Activated CD8-positive, alpha-beta T cell treated with anti-CD3 and anti-CD28 coated beads for 36 hours (primary cell): ENCODE results near the gene SMIM41. TPM values are rescaled to one million over a fixed set of nuclear protein-coding genes. Genes with fewer than 3 reads are reported as not detected.

ENCODE experiments used
- ATAC-seq: fragments of 200-7000 bp; cut with Tn5 transposase; one replicate; pipeline ENCODE4 v1.10.0; 2021; ENCODE audit warnings: mild to moderate bottlenecking, moderate library complexity
- CTCF ChIA-PET: fragments of 350-600 bp; sonication (Branson Sonifier 250); formaldehyde crosslinking; loops from one replicate; lab custom pipeline; 2021; ENCODE audit warnings: antibody characterized with exemption; lab: Charles Lee
- POLR2A ChIA-PET: fragments of 350-600 bp; sonication (Branson Sonifier 250); formaldehyde crosslinking; loops from one replicate; lab custom pipeline; 2021; ENCODE audit warnings: antibody characterized with exemption; lab: Charles Lee
- DNase-seq: peaks from one replicate; pipeline ENCODE4 v3.0.0-alpha.2; 2020
- H3K27ac Mint-ChIP-seq: one replicate; pipeline ENCODE4 v1.8.0; 2021; ENCODE audit warnings: mild to moderate bottlenecking, mixed read lengths
- H3K27me3 Mint-ChIP-seq: one replicate; pipeline ENCODE4 v1.8.0; 2021; ENCODE audit warnings: mixed read lengths
- H3K36me3 Mint-ChIP-seq: one replicate; pipeline ENCODE4 v1.8.0; 2021; ENCODE audit warnings: low read depth, mixed read lengths
- H3K4me1 Mint-ChIP-seq: one replicate; pipeline ENCODE4 v1.8.0; 2021; ENCODE audit warnings: low read depth, mixed read lengths
- H3K4me3 Mint-ChIP-seq: one replicate; pipeline ENCODE4 v1.8.0; 2021; ENCODE audit warnings: mild to moderate bottlenecking, moderate library complexity, mixed read lengths
- H3K9me3 Mint-ChIP-seq: one replicate; pipeline ENCODE4 v1.8.0; 2021; ENCODE audit warnings: mixed read lengths
- CTCF ChIP-seq: fragments of 200-600 bp; IDR thresholded peaks from one replicate; pipeline ENCODE4 v1.8.0; 2022; ENCODE audit warnings: antibody characterized with exemption, mild to moderate bottlenecking
- intact Hi-C: fragments of 100-400 bp; cut with micrococcal nuclease; formaldehyde crosslinking; loops from one replicate; pipeline ENCODE4 v1.10.0; 2022
- total RNA-seq, 2 experiments: library from RNA; stranded (reverse); gene quantifications; one replicate each; pipeline ENCODE4 v1.2.3, GENCODE V29; 2021

The SMIM41 gene
- total RNA-seq, 2 experiments from 2014 or later = not detected

- Mint-ChIP-seq H3K27me3 (no peaks in the 10 kb centered on the region), H3K9me3 (no peaks in the 10 kb centered on the region), H3K4me3 (no peak overlapping the region), H3K27ac (no peak overlapping the region), H3K36me3 (peaks cover 33% of the 10 kb centered on the region), H3K4me1 (no peaks in the 10 kb centered on the region)
- TF ChIP-seq CTCF = no peak
- intact Hi-C loops = no loop called here
- CTCF ChIA-PET = interaction anchor here (1.2 to 27.5 kb wide), 6 partner anchors 8 to 63 kb away, joined by 3 to 602 read pairs (median 5); partner anchors contain the start of genes ATG101 and NR4A1
- POLR2A ChIA-PET = interaction anchor here (1.0 to 1.6 kb wide), 2 partner anchors 11 to 185 kb away, joined by 3 read pairs; no protein-coding TSS in a partner anchor
- DNase-seq = no peak
- no peak for ATAC-seq
Observed at GRCh38 chr12:52059582-52060497, 19.7 kb upstream of the SMIM41 start.

DNA sequence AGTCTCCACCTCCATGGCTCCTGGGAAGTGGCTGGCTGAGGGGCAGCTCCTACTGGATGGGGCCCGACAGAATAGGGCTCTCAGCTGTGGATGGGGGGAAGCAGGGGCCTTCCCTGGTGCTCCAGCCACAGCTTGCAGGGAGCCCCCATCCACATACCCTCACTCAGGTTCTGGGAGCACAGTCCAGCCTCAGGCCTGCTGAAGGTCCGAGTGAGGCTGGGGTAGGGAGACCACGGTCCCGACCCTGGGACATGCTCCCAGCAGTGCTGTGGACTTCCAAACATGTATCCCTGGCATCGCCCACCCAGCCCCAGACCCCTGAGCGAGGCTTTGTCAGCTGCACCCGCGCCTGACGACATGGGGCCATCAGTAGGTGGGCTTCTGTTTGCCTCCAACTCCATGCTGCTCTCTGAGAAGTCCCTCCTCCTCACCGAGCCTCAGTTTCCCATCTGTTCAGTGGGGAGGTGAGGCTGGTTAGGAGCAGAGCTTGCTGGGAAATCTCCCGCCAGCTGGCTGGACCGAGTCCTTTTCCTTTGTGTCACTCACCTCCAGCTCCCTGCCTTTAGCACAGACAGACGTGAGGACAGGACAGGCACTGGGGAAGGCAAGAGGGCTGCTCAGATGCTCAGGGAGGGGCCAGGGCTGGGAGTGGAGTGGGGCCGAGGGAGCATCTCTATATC lies 18.9 kb upstream of the SMIM41 start:
- peaks cover 29% of the 10 kb centered on the region for H3K36me3 Mint-ChIP-seq
- H3K4me3 Mint-ChIP-seq = no peak overlapping the region
- POLR2A ChIA-PET = interaction anchor here (1.6 kb wide), 1 partner anchor 12 kb away, joined by 3 read pairs; no protein-coding TSS in a partner anchor
- intact Hi-C loops = no loop called here
- peaks cover 1% of the 10 kb centered on the region for H3K27me3 Mint-ChIP-seq
- H3K27ac Mint-ChIP-seq = no peak overlapping the region
- ATAC-seq (no peak), DNase-seq (no peak)
- H3K9me3 Mint-ChIP-seq = no peaks in the 10 kb centered on the region
- CTCF ChIA-PET = interaction anchor here (0.7 to 27.5 kb wide), 6 partner anchors 9 to 62 kb away, joined by 3 to 602 read pairs (median 3); partner anchors contain the start of gene ATG101
- H3K4me1 Mint-ChIP-seq = no peaks in the 10 kb centered on the region
- no peak for TF ChIP-seq CTCF

DNA sequence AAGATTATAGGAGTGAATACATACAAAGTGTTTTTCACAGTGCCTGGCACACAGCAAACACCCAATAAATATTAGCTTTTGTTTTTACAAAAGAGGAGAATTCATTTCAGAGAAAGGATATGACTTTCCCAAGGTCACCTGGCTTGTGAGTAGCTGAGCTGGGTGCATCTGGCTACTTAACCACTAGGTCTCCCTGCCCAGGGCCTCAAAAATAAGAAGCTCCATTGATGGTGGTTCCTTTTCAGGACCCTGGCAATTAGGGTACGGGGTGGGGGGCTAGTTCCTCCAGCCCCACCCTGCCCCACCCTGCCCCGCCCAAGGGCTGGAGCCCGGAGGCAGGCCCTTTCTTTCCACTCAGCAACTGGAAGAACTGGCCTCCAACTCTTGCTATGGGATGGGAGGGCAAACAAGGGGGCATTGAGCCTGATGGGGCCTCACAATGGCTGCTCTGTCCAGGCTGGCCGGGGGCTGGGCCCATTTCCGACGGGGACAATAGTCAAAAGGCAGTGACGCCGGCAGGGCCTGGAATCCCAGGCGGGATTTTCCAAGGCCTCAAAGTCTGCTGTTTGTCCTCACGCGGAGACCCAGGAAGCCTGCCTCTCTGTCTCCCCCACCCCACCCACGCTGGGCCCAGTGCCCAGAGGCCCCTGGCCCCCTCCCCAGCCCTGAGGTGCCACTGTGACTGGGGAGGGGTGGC lies 17.9 kb upstream of the SMIM41 start:
- H3K4me3 Mint-ChIP-seq = no peak overlapping the region
- peaks cover 1% of the 10 kb centered on the region for H3K27me3 Mint-ChIP-seq
- TF ChIP-seq CTCF = no peak
- DNase-seq (no peak), ATAC-seq (no peak)
- peaks cover 5% of the 10 kb centered on the region for H3K4me1 Mint-ChIP-seq
- H3K9me3 Mint-ChIP-seq = no peaks in the 10 kb centered on the region
- intact Hi-C loops = no loop called here
- H3K27ac Mint-ChIP-seq = no peak overlapping the region
- ChIA-PET POLR2A (interaction anchor here (1.7 kb wide), 1 partner anchor 35 kb away, joined by 5 read pairs; no protein-coding TSS in a partner anchor), CTCF (interaction anchor here (0.7 to 27.5 kb wide), 5 partner anchors 8 to 58 kb away, joined by 3 to 602 read pairs (median 3); partner anchors contain the start of gene ATG101)
- H3K36me3 Mint-ChIP-seq = peaks cover 24% of the 10 kb centered on the region

- no peak for TF ChIP-seq CTCF
- H3K9me3 Mint-ChIP-seq = no peaks in the 10 kb centered on the region
- no peak for DNase-seq
- CTCF ChIA-PET = interaction anchor here (1.0 to 27.5 kb wide), 3 partner anchors 9 to 37 kb away, joined by 3 to 602 read pairs (median 6); no protein-coding TSS in a partner anchor
- no peak overlapping the region for H3K4me3 Mint-ChIP-seq
- H3K36me3 Mint-ChIP-seq = peaks cover 18% of the 10 kb centered on the region
- no peak for ATAC-seq
- intact Hi-C loops = no loop called here
- peaks cover 8% of the 10 kb centered on the region for H3K4me1 Mint-ChIP-seq
- POLR2A ChIA-PET = interaction anchor here (1.7 kb wide), 1 partner anchor 36 kb away, joined by 5 read pairs; no protein-coding TSS in a partner anchor
- no peak overlapping the region for H3K27ac Mint-ChIP-seq
- H3K27me3 Mint-ChIP-seq = peaks cover 1% of the 10 kb centered on the region
Observed at GRCh38 chr12:52062167-52063081, 17.1 kb upstream of the SMIM41 start.
